NCI-H2171 treated with DMSO at 0.1 percent for 48 hours (cell line): Measurements from ENCODE around the gene PHOSPHO1.

Experiments
- DNase-seq: peaks from one replicate; lab custom pipeline; 2025; lab: John Stamatoyannopoulos, UW

The PHOSPHO1 gene

DNA sequence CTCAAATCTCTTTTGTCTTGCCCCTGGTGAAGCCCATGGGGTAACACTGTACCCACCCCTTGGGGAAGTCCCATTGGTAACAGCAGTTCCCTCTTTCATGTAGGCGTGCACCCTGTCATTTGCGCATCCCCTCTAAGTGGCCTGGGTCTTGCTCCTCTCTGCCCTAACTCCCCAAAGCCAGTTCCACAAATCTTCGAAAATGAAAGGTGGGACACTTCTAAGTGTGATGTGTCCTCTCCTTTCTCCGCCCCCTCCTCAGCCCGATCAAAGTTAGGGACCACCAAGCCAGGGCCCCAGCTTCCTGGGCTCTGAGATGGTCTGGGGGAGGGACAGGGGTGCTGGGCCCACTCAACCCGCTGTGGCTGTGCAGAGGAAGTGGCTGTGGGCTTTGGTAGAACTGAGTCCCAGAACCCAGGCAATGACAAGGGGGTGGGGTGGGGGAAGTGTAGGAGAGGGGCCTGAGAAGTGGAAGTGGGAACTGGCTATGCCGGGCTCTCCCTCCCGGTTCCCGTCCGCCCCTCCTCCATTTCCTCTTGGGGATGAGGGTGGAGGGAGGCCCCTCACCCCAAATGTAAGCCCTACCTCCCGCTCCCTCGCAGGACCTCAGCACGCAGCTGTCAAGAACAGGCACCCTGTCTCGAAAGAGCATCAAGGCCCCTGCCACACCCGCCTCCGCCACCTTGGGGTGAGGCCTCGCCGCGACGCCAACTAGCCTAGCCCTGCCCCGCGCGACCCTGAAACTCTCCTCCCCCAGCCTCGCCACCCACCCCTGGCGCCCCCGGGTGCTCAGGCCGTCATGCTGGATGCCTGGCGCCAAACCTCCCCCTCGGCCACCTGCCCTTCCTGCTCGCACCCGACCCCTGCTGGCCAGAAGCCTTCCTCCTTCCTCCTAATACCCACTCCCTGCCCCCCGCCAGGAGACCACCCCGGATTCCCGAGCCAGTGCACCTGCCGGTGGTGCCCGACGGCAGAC, 11.4 kb downstream of the PHOSPHO1 start:
- no peak for DNase-seq

- no peak for DNase-seq
Measured at GRCh38 chr17:49217651-49218413, 12.8 kb downstream of the PHOSPHO1 start.

- no peak for DNase-seq
Measured at GRCh38 chr17:49216953-49217650, 13.5 kb downstream of the PHOSPHO1 start.

GRCh38 chr17:49216482-49216881, 14.1 kb downstream of the PHOSPHO1 start:
- no peak for DNase-seq

- no peak for DNase-seq
Measured at GRCh38 chr17:49214676-49215360, 15.8 kb downstream of the PHOSPHO1 start.

DNA sequence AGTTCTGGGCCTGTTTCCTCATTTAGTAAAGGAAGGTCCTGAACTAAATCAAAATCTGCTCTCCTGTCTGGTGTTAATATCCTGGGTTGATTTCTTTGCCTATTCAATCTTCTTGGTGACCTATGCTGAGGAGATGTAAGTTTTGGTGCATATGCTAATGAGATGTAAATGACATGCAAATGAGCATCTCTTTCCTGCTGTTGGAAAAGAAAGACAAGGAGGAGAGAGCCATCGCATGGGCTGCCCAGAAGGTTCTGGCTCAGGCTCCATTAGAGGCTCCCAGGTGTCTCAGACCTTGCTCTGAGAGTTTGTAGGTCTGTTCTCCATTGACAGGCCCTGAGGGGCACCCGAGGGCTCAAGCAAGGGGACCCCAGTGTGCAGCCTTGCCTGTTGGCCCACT, 16.7 kb downstream of the PHOSPHO1 start:
- no peak for DNase-seq

GRCh38 chr17:49213399-49213798, 17.2 kb downstream of the PHOSPHO1 start:
- DNase-seq: no peak

DNA sequence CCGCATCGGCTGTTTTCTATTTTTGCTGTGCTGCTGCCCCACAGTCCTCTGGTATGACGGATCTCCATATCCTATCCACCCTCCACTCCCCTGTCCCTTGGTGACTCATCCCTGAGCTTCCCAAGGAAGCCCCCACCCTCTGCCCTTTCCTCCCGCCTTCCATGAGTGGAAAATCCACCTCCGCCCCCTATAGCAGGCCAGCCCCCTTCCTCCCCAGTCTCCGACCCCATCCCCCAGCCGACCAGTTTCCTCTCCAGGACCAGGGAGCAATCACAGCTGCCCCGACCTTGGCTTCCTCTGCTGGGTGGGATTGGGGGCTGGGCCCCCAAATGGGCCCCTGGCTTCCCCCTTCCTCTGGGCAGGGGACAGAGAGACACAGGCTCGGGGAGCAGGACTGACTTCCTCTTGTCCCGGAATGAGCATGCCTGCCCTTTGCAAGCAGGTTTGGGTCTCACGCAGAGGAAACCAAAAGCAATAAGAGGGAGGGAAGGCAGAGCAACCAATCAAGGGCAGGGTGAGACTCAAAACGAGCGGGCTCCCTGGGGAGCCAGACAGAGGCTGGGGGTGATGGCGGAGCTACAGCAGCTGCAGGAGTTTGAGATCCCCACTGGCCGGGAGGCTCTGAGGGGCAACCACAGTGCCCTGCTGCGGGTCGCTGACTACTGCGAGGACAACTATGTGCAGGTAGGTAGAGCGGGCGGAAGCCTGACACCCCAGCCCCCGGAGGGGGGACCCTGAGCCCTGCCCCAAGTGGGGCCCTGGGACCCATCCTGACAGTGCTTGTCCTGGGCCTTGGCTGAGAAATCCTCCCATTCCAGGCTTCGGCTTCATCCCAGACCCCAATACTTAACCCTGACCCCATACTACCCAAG, 20.2 kb downstream of the PHOSPHO1 start, which contains the start of the genes ABI3 and GNGT2:
TSS of gene ABI3 (plus strand) at position 550 of the 872 bp plus-strand sequence. CDS start at position 568, 18 bp downstream.
TSS of gene GNGT2 (minus strand) at position 417 of the 872 bp plus-strand sequence. CDS start 3,152 bp downstream, outside the sequence.
- DNase-seq: no peak

- no peak for DNase-seq
Measured at GRCh38 chr17:49209061-49209571, 21.5 kb downstream of the PHOSPHO1 start.

DNA sequence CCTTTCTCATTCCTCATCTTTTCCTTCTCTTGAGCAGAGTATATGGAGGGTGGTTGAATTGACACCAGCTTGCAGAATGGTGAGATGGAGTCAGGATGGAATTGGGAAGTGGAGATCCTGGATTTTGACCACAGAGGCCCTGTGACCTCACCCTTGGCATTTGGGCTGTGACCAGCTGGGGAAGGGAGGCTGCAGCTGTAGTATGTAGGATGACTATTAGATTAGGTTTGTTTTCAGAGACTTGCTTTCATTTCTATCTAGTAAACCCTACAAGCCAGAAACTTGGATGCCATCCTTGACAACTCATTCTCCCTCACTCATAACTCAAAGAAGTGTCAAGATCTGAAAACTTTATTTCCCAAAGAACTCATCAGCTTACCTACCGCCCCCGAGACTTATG, 26.1 kb downstream of the PHOSPHO1 start:
- no peak for DNase-seq

- DNase-seq: no peak
Measured at GRCh38 chr17:49203796-49204195, 26.8 kb downstream of the PHOSPHO1 start.

DNA sequence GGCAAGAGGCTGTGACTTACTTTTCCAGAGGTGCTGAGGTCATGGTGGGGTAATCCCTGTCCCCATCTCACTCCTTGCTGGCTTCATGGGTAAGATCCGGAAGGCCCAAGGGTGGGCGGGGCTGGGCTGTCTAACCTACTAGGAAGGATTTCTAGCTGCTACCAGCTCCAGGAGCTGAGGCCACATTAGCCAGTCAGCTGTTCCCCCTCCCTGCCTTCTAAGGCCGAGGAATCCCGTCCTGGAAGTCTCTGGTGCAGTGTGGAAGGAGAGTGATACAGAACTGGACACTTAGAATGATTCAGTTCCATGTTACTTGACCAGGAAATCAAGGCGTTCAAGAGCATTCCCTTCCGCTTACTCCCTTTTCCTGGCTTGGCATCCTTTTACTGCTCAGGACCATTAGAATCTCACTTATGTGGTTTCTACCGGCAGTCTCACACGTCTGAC, 29.1 kb downstream of the PHOSPHO1 start:
- DNase-seq: no peak

DNA sequence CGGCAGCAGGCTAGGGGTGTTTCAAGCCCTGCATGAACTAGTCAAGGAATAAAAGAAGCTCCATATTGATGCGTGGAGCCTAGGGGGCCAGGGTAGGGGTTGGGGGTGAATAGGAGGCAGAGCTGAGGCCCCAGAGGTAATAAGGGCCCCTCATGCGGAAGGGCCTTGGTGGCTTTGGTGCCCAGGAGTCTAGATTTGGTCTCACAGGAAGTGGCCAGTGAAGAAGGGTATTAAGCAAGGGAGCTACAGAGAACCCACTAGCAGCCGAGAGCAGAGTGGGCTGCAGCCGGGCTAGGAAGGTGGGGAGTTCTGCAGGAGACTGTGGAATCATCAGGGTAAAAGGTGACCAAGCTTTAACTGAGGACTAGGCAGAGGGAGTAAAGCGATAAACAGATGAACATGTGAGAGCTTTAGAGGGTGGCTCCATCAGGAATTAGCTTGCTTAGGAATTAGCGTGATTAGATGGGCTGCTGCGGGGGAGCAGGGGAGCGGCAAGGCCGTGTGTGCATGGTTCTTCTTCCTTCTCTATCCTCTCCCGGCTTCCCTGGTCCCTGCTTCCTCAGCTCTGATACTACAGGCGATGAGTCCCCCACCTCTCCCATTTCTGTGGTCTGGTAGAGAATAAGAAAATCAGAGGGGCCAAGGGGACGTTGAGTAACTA, 30.0 kb downstream of the PHOSPHO1 start:
- no peak for DNase-seq

- no peak for DNase-seq
Measured at GRCh38 chr17:49198211-49198610, 32.4 kb downstream of the PHOSPHO1 start.

DNA sequence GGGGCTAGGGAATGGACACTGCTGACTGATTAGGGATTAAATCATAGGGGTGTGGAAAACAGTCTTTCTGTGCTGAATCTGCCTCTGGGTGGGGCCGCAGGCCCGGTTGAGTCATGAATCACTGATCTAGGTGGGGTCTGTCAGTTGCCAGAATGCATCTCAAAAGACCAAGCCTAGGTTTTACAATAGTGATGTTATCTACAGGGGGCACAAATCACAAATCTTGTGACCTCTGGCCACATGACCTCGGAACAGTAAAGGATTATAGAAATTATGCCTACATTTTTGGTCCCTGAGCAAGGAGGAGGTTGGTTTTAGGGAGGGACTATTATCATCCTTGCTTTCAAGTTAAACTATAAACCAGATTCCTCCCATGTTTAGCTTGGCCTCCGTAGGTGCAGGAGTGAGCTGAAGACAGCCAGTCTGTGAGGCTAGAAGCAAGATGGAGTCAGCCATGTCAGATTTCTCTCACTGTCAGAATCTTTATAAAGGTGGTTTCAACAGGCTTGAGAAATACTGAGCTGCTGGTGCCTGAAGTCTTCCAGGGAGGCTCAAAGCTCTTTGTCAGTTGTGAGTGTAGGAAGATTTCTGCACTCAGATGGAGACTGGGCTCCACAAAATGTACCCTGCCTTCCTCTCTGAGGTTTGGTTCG, 33.1 kb downstream of the PHOSPHO1 start:
- no peak for DNase-seq

GRCh38 chr17:49196520-49196919, 34.1 kb downstream of the PHOSPHO1 start:
- DNase-seq: no peak

DNA sequence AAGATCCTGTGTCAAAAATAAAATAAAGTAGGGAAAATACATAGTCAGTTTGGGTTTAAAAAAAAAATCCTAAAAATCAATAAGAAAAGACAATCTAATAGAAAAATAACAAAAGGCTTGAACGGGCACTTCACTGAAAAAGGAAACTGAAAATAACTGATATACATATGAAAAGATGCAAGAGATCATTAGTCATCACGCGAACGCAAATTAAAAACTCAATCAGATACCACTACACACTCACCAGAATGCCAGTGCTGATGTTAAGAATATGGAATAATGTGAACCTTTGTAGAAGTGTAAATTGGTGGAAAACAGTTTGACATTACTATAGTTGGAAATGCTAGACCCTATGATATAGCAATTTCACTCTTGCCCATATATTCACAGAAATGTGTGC, 34.8 kb downstream of the PHOSPHO1 start:
- no peak for DNase-seq

DNA sequence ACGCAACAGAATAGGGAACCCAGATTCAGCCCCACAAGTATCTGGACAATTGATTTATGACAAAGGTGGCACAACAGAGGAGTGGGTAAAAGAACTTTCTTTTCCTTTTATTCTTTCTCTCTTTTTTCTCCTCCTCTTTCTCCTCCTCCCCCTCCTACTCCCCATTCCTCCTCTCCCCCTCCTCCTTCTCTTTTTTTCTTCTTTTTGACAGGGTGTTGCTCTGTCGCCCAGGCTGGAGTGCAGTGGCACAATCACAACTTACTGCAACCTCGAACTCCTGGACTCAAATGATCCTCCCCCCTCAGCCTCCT, 36.3 kb downstream of the PHOSPHO1 start:
- DNase-seq: no peak
